HepG2 (cell line): ENCODE measurements around the gene DNM3. TPM values are rescaled to one million over a fixed set of nuclear protein-coding genes. Genes with fewer than 3 reads are reported as not detected.
"Not testable (repeated sequence)": the region's sequence is repeated elsewhere in the genome, so short reads cannot be mapped to it uniquely, and the experiment has no call there.

ENCODE experiments used
- ATAC-seq: fragments of 200-7000 bp; cut with Tn5 transposase; 3 replicates; pipeline ENCODE4 v1.9.1; 2020; ENCODE audit warnings: mild to moderate bottlenecking, moderate library complexity
- BruUV-seq: library from RNA; stranded (reverse); fragments of 400-500 nt; replicated peaks from 2 replicates; lab custom pipeline; 2021; lab: Mats Ljungman, UMichigan
- CTCF ChIA-PET: fragments of 300-600 bp; formaldehyde crosslinking; extraction: SDS; loops from one replicate; lab custom pipeline; 2021; ENCODE audit warnings: low total read pairs, inconsistent platforms, low intra/inter-chr PET ratio; lab: Yijun Ruan, JAX
- POLR2A ChIA-PET: fragments of 350-600 bp; sonication (Branson Sonifier 250); formaldehyde crosslinking; loops from one replicate; lab custom pipeline; 2020; ENCODE audit warnings: antibody characterized with exemption, inconsistent platforms; lab: Yijun Ruan, JAX
- DNase-seq: peaks from one replicate; pipeline ENCODE4 v3.0.0-alpha.2; 2015; ENCODE audit warnings: low spot score
- FAIRE-seq: peaks from 3 replicates; lab custom pipeline; 2011; peaks lifted over from hg19 to GRCh38; lab: Jason Lieb, UNC
- H2AFZ ChIP-seq: one replicate; pipeline ENCODE4 v1.6.1; 2011; ENCODE audit warnings: low read length, inconsistent platforms
- H3K27ac ChIP-seq: fragments of 300-600 bp; 3 replicates; pipeline ENCODE4 v1.8.0; 2011; ENCODE audit warnings: mixed run types, mild to moderate bottlenecking, mixed read lengths, low read length, inconsistent platforms; ENCODE audit not compliant: insufficient read depth; ENCODE audit errors: extremely low read length
- H3K27me3 ChIP-seq, 2 experiments: fragments of 200-600 bp in 1 of 2; 2 replicates in 1 of 2; 3 replicates in 1 of 2; pipeline versions ENCODE4 v1.6.0 to v1.8.0; 2011; ENCODE audit warnings: low read length in 2 of 2, mild to moderate bottlenecking in 2 of 2, moderate library complexity in 2 of 2, inconsistent platforms in 1 of 2; ENCODE audit not compliant: insufficient read depth in 2 of 2, control insufficient read depth in 1 of 2
- H3K36me3 ChIP-seq, 2 experiments: fragments of 200-600 bp in 1 of 2; replicated peaks in 1 of 2; 2 replicates in 1 of 2; 3 replicates in 1 of 2; pipeline versions ENCODE4 v1.5.1 to v1.8.0; 2011; ENCODE audit warnings: low read length in 2 of 2, inconsistent platforms in 1 of 2; ENCODE audit not compliant: insufficient read depth in 2 of 2, control insufficient read depth in 1 of 2
- H3K4me1 ChIP-seq: 2 replicates; pipeline ENCODE4 v1.5.1; 2012; ENCODE audit warnings: low read length, inconsistent platforms; ENCODE audit not compliant: insufficient read depth
- H3K4me2 ChIP-seq: 2 replicates; pipeline ENCODE4 v1.6.0; 2011; ENCODE audit warnings: low read depth, low read length, inconsistent platforms
- H3K4me3 ChIP-seq, 3 experiments: fragments of 200-600 bp in 1 of 3; sonication (generic), shearing (Covaris generic) in 1 of 3; replicated peaks in 1 of 3; 2 replicates each; pipeline ENCODE4 v1.5.1; 2011 to 2016; ENCODE audit warnings: low read length in 3 of 3, inconsistent platforms in 2 of 3, low read depth in 2 of 3, mild to moderate bottlenecking in 2 of 3, control low read depth in 1 of 3, mixed read lengths in 1 of 3; ENCODE audit not compliant: insufficient read depth in 1 of 3
- H3K79me2 ChIP-seq: one replicate; pipeline ENCODE4 v1.6.1; 2011; ENCODE audit warnings: low read length, inconsistent platforms; ENCODE audit not compliant: insufficient read depth
- H3K9ac ChIP-seq: 2 replicates; pipeline ENCODE4 v1.6.0; 2011; ENCODE audit warnings: mild to moderate bottlenecking, low read depth, low read length, inconsistent platforms; ENCODE audit not compliant: insufficient read depth
- H3K9me3 ChIP-seq: 2 replicates; pipeline ENCODE4 v1.5.1; 2012; ENCODE audit warnings: mild to moderate bottlenecking, low read length
- H4K20me1 ChIP-seq: 2 replicates; pipeline ENCODE4 v1.6.0; 2011; ENCODE audit warnings: inconsistent platforms, mild to moderate bottlenecking, low read length, moderate library complexity; ENCODE audit not compliant: insufficient read depth
- GATA4 ChIP-seq: sonication (generic); IDR thresholded peaks from 2 replicates; pipeline ENCODE4 v1.6.1; 2016; ENCODE audit warnings: antibody characterized with exemption, low read depth, borderline replicate concordance
- ONECUT2 ChIP-seq: sonication (generic); formaldehyde crosslinking; IDR thresholded peaks from 2 replicates; pipeline ENCODE4 v1.4.0; 2020; ENCODE audit warnings: missing genetic modification reagents
- RORA ChIP-seq: sonication (generic); formaldehyde crosslinking; IDR thresholded peaks from 2 replicates; pipeline ENCODE4 v1.5.0; 2020; ENCODE audit warnings: mild to moderate bottlenecking, missing genetic modification reagents, moderate library complexity
- SIX1 ChIP-seq: sonication (generic); formaldehyde crosslinking; IDR thresholded peaks from 2 replicates; pipeline ENCODE4 v1.4.0; 2020; ENCODE audit warnings: missing genetic modification reagents, borderline replicate concordance
- ZFP37 ChIP-seq: sonication (generic); formaldehyde crosslinking; IDR thresholded peaks from 2 replicates; pipeline ENCODE4 v1.4.0; 2020; ENCODE audit warnings: missing genetic modification reagents, borderline replicate concordance
- ZFP91 ChIP-seq: sonication (generic); formaldehyde crosslinking; IDR thresholded peaks from 2 replicates; pipeline ENCODE4 v1.9.0; 2022; ENCODE audit warnings: missing genetic modification reagents, mild to moderate bottlenecking, borderline replicate concordance
- ZNF547 ChIP-seq: sonication (generic); formaldehyde crosslinking; IDR thresholded peaks from 2 replicates; pipeline ENCODE4 v1.5.1; 2020; ENCODE audit warnings: mild to moderate bottlenecking, missing genetic modification reagents
- WGBS: methylation state at CpG from one replicate; pipeline ENCODE4 v1.1.6; 2017; ENCODE audit warnings: low lambda C conversion rate; 5-methylcytosine and 5-hydroxymethylcytosine counted together
- in situ Hi-C: cut with HindIII; loops from 2 replicates; pipeline ENCODE4 v1.10.0; 2017; ENCODE audit warnings: low pct_unique_long_range_greater_than_20kb; ENCODE audit not compliant: extremely low pct_ligation_motif_present
- intact Hi-C: fragments of 100-400 bp; cut with micrococcal nuclease; formaldehyde crosslinking; loops from one replicate; pipeline ENCODE4 v1.10.0; 2022; ENCODE audit not compliant: unreplicated experiment
- polyA plus RNA-seq, 8 experiments: library from polyadenylated mRNA; depleted of rRNA in 3 of 8; stranded (reverse) in 7 of 8; unstranded in 1 of 8; fragments of >200 nt; fragmentation: Illumina TruSeq in 4 of 8; extraction: Trizol in 4 of 8; gene quantifications; 2 replicates each; pipeline versions ENCODE4 v1.2.1 to v1.2.3, GENCODE V29; 2011 to 2016; ENCODE audit warnings: low read depth in 4 of 8, missing spikeins in 1 of 8, mixed read lengths in 1 of 8; ENCODE audit not compliant: insufficient read depth in 1 of 8
- total RNA-seq, 5 experiments: library from RNA; depleted of rRNA; stranded (reverse); fragments of >200 nt; fragmentation: Illumina TruSeq; extraction: Trizol; gene quantifications; 2 replicates each; pipeline ENCODE4 v1.2.3, GENCODE V29; 2016; ENCODE audit warnings: low read depth in 1 of 5

The DNM3 gene
- total and polyA plus RNA-seq, 2 of the 13 experiments (the other 11 are each of a cell fraction or from before 2014, with no cell fraction given) = 0.05 TPM; not detected in 1

GRCh38 chr1:172363852-172364251 is 522.6 kb downstream of the DNM3 start:
- no peak overlapping the region for H2AFZ ChIP-seq
- intact Hi-C loops = loop anchor here (5.0 kb wide), 1 partner anchor 882 kb away; no protein-coding TSS in a partner anchor
- TF ChIP-seq RORA (CRISPR knock-in tag) (no peak), SIX1 (CRISPR knock-in tag) (no peak), GATA4 (no peak), ZFP37 (CRISPR knock-in tag) (no peak), ONECUT2 (CRISPR knock-in tag) (no peak), ZNF547 (no peak), ZFP91 (CRISPR knock-in tag) (no peak)
- TF ChIP-seq, all 625 proteins: peak for 0
- Histone ChIP-seq H3K36me3 (no peaks in the 10 kb centered on the region), H3K9me3 (peaks cover 7% of the 10 kb centered on the region; the same call in 1 of the 2 replicates), H3K9ac (no peak overlapping the region), H4K20me1 (no peaks in the 10 kb centered on the region), H3K4me3 (no peak overlapping the region), H3K4me1 (peaks cover 28% of the 10 kb centered on the region), H3K4me2 (no peak overlapping the region), H3K27ac (no peak overlapping the region), H3K27me3 (0 out of 5 replicates have a peak, but pooled peaks cover 0 to 2% of the 10 kb centered on the region in 2 experiments), H3K79me2 (no peaks in the 10 kb centered on the region)
- no TSS peak for BruUV-seq
- DNase-seq (no peak), ATAC-seq (no peak), FAIRE-seq (no peak)
- ChIA-PET CTCF (no interaction called here), POLR2A (no interaction called here)
- in situ Hi-C loops = no loop called here

- POLR2A ChIA-PET, H3K4me3 ChIP-seq, CTCF ChIA-PET, DNase-seq, H3K9me3 ChIP-seq, intact Hi-C loops, H3K9ac ChIP-seq, H3K4me1 ChIP-seq, ATAC-seq, FAIRE-seq, H3K36me3 ChIP-seq, H3K27ac ChIP-seq, H2AFZ ChIP-seq, H3K4me2 ChIP-seq, H3K27me3 ChIP-seq, H3K79me2 ChIP-seq, BruUV-seq, in situ Hi-C loops, H4K20me1 ChIP-seq: not testable (repeated sequence)
- WGBS = 52% methylated on average over 3 of the region's 3 CpGs
Measured at GRCh38 chr1:172371646-172372045, 530.3 kb downstream of the DNM3 start.
